Mesothelial cell of epicardium (in vitro differentiated cells): ENCODE measurements around the gene EEFSEC. TPM values are rescaled to one million over a fixed set of nuclear protein-coding genes. Genes with fewer than 3 reads are reported as not detected.

Experiments used
- DNase-seq, 2 experiments: peaks; one replicate each; pipeline ENCODE4 v3.0.0; 2021; ENCODE audit warnings: low spot score in 2 of 2; ENCODE audit not compliant: unreplicated experiment in 2 of 2
- H3K27ac Mint-ChIP-seq: 2 replicates; pipeline ENCODE4 v1.8.0; 2021; ENCODE audit warnings: mixed read lengths
- H3K27me3 Mint-ChIP-seq: 2 replicates; pipeline ENCODE4 v1.8.0; 2021; ENCODE audit warnings: low read depth, mixed read lengths
- H3K36me3 Mint-ChIP-seq: 2 replicates; pipeline ENCODE4 v1.8.0; 2021; ENCODE audit warnings: mixed read lengths
- H3K4me1 Mint-ChIP-seq: 2 replicates; pipeline ENCODE4 v1.8.0; 2021; ENCODE audit warnings: mixed read lengths
- H3K4me3 Mint-ChIP-seq: 2 replicates; pipeline ENCODE4 v1.8.0; 2021; ENCODE audit warnings: mild to moderate bottlenecking, moderate library complexity, mixed read lengths
- H3K9me3 Mint-ChIP-seq: 2 replicates; pipeline ENCODE4 v1.8.0; 2021; ENCODE audit warnings: mixed read lengths
- CTCF ChIP-seq: fragments of 200-600 bp; sonication (generic); IDR thresholded peaks from one replicate; pipeline ENCODE4 v1.5.0; 2021; ENCODE audit warnings: antibody characterized with exemption; ENCODE audit not compliant: unreplicated experiment
- total RNA-seq: library from RNA; stranded (reverse); gene quantifications from 3 replicates; pipeline ENCODE4 v1.2.1, GENCODE V29; 2021

EEFSEC gene
- total RNA-seq, 1 donor from 2014 or later: 19.4 TPM

DNA sequence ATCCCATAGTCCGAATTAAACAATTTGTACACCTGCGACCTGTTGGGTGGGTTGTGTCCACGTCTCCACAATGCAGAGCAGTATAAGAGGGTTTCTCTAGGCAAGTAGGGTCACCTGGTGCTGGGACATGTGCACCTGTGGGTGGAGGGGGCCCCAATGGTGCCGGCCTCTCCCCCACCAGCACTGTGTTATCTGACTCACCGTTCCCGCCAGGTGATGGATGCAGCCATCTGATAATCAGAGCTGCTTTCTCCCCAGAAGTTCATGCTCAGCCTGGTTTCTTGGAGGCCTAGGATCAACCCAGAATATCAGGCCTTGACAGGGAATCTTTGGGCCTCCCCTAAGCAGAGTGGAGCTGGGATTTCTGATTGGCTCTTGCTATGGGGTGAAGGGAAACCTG, 227.4 kb downstream of the EEFSEC start:
- Mint-ChIP-seq H3K27me3 (no peaks in the 10 kb centered on the region), H3K9me3 (no peaks in the 10 kb centered on the region), H3K4me1 (peaks cover 84% of the 10 kb centered on the region), H3K4me3 (no peak overlapping the region), H3K36me3 (peaks cover 2% of the 10 kb centered on the region), H3K27ac (no peak overlapping the region)
- no peak for TF ChIP-seq CTCF
- no peak for DNase-seq

DNA sequence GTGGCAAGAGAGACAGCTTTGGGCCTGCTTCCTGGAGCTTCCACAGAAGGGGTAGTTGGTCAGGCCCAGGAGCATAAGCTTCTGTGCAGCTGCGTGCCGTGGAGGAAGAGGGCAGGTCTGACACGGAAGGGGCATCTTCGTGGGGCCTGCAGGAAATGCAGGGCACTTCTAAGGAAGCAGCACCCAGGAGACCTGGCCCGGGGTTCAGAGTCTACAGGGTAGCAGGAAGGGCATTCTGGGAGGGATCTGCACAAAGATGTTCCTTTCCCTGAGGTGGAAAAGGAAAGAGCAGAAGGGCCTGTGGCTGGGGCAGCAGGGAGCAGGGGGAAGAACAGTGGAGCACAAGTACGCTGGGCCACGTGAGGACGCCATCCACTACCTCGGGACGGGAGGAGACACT, 228.3 kb downstream of the EEFSEC start:
- DNase-seq: no peak
- no peaks in the 10 kb centered on the region for H3K27me3 Mint-ChIP-seq
- H3K9me3 Mint-ChIP-seq: no peaks in the 10 kb centered on the region
- H3K4me1 Mint-ChIP-seq: peaks cover 85% of the 10 kb centered on the region
- no peak for TF ChIP-seq CTCF
- no peak overlapping the region for H3K4me3 Mint-ChIP-seq
- peaks cover 2% of the 10 kb centered on the region for H3K36me3 Mint-ChIP-seq
- peak overlapping the region; percentile 33 for H3K27ac Mint-ChIP-seq

DNA sequence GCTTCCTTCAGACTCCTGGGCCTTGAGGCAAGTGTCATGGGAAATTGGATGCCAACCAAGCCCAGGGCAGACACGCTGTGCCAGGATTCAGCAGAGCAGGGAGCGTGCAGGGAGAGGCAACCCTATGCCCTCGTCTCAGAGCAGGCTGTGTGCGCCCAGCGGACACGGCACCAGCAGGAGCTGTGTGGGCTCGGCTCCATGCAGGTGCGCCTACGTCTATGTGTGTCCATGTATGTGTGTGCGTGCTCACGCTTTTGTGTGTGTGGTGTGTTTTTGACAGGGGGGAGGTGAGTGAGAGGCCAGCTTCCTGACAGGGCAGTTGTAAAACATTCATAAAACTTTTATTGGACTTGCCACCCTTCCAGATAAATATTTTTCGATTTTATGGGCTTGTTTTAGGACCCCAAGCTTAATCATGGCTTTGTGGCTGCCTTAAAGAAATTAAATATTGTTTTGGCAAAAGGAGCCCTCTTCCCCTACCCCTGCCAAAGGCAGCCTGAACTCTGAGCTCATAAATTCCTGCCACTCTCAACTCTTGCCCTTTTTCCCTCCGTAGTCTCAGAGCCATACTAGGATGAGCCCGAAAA, 229.0 kb downstream of the EEFSEC start:
- no peaks in the 10 kb centered on the region for H3K27me3 Mint-ChIP-seq
- peaks cover 2% of the 10 kb centered on the region for H3K36me3 Mint-ChIP-seq
- H3K27ac Mint-ChIP-seq: peak overlapping the region; percentile 93
- no peak for DNase-seq
- no peaks in the 10 kb centered on the region for H3K9me3 Mint-ChIP-seq
- no peak overlapping the region for H3K4me3 Mint-ChIP-seq
- peaks cover 84% of the 10 kb centered on the region for H3K4me1 Mint-ChIP-seq
- TF ChIP-seq CTCF: no peak

- H3K4me1 Mint-ChIP-seq: peaks cover 79% of the 10 kb centered on the region
- H3K9me3 Mint-ChIP-seq: no peaks in the 10 kb centered on the region
- peaks cover 2% of the 10 kb centered on the region for H3K36me3 Mint-ChIP-seq
- H3K4me3 Mint-ChIP-seq: no peak overlapping the region
- no peak for TF ChIP-seq CTCF
- peak in 1 of 2 experiments; percentile 69 for DNase-seq
- H3K27me3 Mint-ChIP-seq: no peaks in the 10 kb centered on the region
- H3K27ac Mint-ChIP-seq: peak overlapping the region; percentile 93
These were observed 230.3 kb downstream of the EEFSEC start for GRCh38 chr3:128383316-128384235.

- H3K27ac Mint-ChIP-seq: peak overlapping the region; percentile 85
- TF ChIP-seq CTCF: no peak
- no peaks in the 10 kb centered on the region for H3K9me3 Mint-ChIP-seq
- H3K36me3 Mint-ChIP-seq: peaks cover 2% of the 10 kb centered on the region
- no peak overlapping the region for H3K4me3 Mint-ChIP-seq
- no peak for DNase-seq
- peaks cover 63% of the 10 kb centered on the region for H3K4me1 Mint-ChIP-seq
- H3K27me3 Mint-ChIP-seq: no peaks in the 10 kb centered on the region
These were observed 232.0 kb downstream of the EEFSEC start for GRCh38 chr3:128385080-128385832.
